Activated CD4-positive, alpha-beta T cell treated with anti-CD3 and anti-CD28 coated beads for 36 hours (primary cell): ENCODE data around the gene SIK3. TPM values are rescaled to one million over a fixed set of nuclear protein-coding genes. Genes with fewer than 3 reads are reported as not detected.
A peak's percentile ranks its signal among the peaks of the same experiment; 100 is the strongest.

Source experiments
- ATAC-seq: fragments of 200-7000 bp; cut with Tn5 transposase; one replicate; pipeline ENCODE4 v1.10.0; 2021; ENCODE audit warnings: mild to moderate bottlenecking, moderate library complexity
- CTCF ChIA-PET: fragments of 350-600 bp; sonication (Branson Sonifier 250); formaldehyde crosslinking; loops from one replicate; lab custom pipeline; 2021; ENCODE audit warnings: antibody characterized with exemption; lab: Charles Lee
- POLR2A ChIA-PET: fragments of 350-600 bp; sonication (Branson Sonifier 250); formaldehyde crosslinking; loops from one replicate; lab custom pipeline; 2021; ENCODE audit warnings: antibody characterized with exemption, inconsistent platforms; lab: Charles Lee
- DNase-seq: peaks from one replicate; pipeline ENCODE4 v3.0.0-alpha.2; 2020
- H3K27ac Mint-ChIP-seq: one replicate; pipeline ENCODE4 v1.8.0; 2021; ENCODE audit warnings: mixed read lengths
- H3K27me3 Mint-ChIP-seq: one replicate; pipeline ENCODE4 v1.8.0; 2021; ENCODE audit warnings: mixed read lengths
- H3K36me3 Mint-ChIP-seq: one replicate; pipeline ENCODE4 v1.8.0; 2021; ENCODE audit warnings: low read depth, mixed read lengths
- H3K4me1 Mint-ChIP-seq: one replicate; pipeline ENCODE4 v1.8.0; 2021; ENCODE audit warnings: mixed read lengths
- H3K4me3 Mint-ChIP-seq: one replicate; pipeline ENCODE4 v1.8.0; 2021; ENCODE audit warnings: mild to moderate bottlenecking, moderate library complexity, mixed read lengths
- H3K9me3 Mint-ChIP-seq: one replicate; pipeline ENCODE4 v1.8.0; 2021; ENCODE audit warnings: low read depth, mixed read lengths
- intact Hi-C, 2 experiments: fragments of 100-400 bp; cut with DNase I in 1 of 2; cut with micrococcal nuclease in 1 of 2; formaldehyde crosslinking; loops; one replicate each; pipeline versions ENCODE4 v1.14.2 to v1.15.1; 2022 to 2024; cut with DNase I, micrococcal nuclease
- total RNA-seq, 2 experiments: library from RNA; stranded (reverse); gene quantifications; one replicate each; pipeline ENCODE4 v1.2.3, GENCODE V29; 2021

SIK3 gene
- total RNA-seq, 2 experiments from 2014 or later = 23.6 to 25.3 TPM

- ChIA-PET POLR2A (no interaction called here), CTCF (interaction anchor here (1.4 kb wide), 1 partner anchor 30 kb away, joined by 4 read pairs; no protein-coding TSS in a partner anchor)
- intact Hi-C loops = no loop called here
- Mint-ChIP-seq H3K4me1 (peaks cover 80% of the 10 kb centered on the region), H3K4me3 (no peak overlapping the region), H3K27ac (no peak overlapping the region), H3K36me3 (peaks cover 9% of the 10 kb centered on the region), H3K9me3 (no peaks in the 10 kb centered on the region), H3K27me3 (no peaks in the 10 kb centered on the region)
- ATAC-seq (peak; percentile 24), DNase-seq (no peak)
These were observed 108.2 kb downstream of the SIK3 start for GRCh38 chr11:116990061-116990473.

- intact Hi-C loops = loop anchor here in 1 of 2 experiments (5.0 kb wide), 1 partner anchor 137 kb away; no protein-coding TSS in a partner anchor
- H3K9me3 Mint-ChIP-seq = no peaks in the 10 kb centered on the region
- peak overlapping the region; percentile 28 for H3K27ac Mint-ChIP-seq
These were observed 109.0 kb downstream of the SIK3 start for GRCh38 chr11:116989184-116989583.

GRCh38 chr11:116986521-116987105 lies 111.6 kb downstream of the SIK3 start:
- peaks cover 11% of the 10 kb centered on the region for H3K36me3 Mint-ChIP-seq

More at GRCh38 chr11:116989184-116989583, 109.0 kb downstream of the SIK3 start:
- ATAC-seq (no peak), DNase-seq (no peak)
- H3K36me3 Mint-ChIP-seq = peaks cover 9% of the 10 kb centered on the region
- H3K27me3 Mint-ChIP-seq = no peaks in the 10 kb centered on the region
- POLR2A ChIA-PET = interaction anchor here (0.7 kb wide), 1 partner anchor 101 kb away, joined by 7 read pairs; no protein-coding TSS in a partner anchor
- H3K4me3 Mint-ChIP-seq = no peak overlapping the region
- H3K4me1 Mint-ChIP-seq = peaks cover 81% of the 10 kb centered on the region
- CTCF ChIA-PET = interaction anchor here (1.4 kb wide), 1 partner anchor 31 kb away, joined by 4 read pairs; no protein-coding TSS in a partner anchor

GRCh38 chr11:116984589-116984988 lies 113.6 kb downstream of the SIK3 start:
- H3K4me1 Mint-ChIP-seq = peaks cover 76% of the 10 kb centered on the region
- ATAC-seq (no peak), DNase-seq (no peak)
- H3K36me3 Mint-ChIP-seq = peaks cover 11% of the 10 kb centered on the region
- intact Hi-C loops = no loop called here
- ChIA-PET CTCF (interaction anchor here (1.0 to 1.6 kb wide), 5 partner anchors 9 to 105 kb away, joined by 3 to 7 read pairs (median 5); no protein-coding TSS in a partner anchor), POLR2A (interaction anchor here (1.6 kb wide), 1 partner anchor 40 kb away, joined by 4 read pairs; no protein-coding TSS in a partner anchor)
- H3K27me3 Mint-ChIP-seq = no peaks in the 10 kb centered on the region
- no peak overlapping the region for H3K27ac Mint-ChIP-seq
- no peak overlapping the region for H3K4me3 Mint-ChIP-seq
- no peaks in the 10 kb centered on the region for H3K9me3 Mint-ChIP-seq

More at GRCh38 chr11:116986521-116987105, 111.6 kb downstream of the SIK3 start:
- Mint-ChIP-seq H3K9me3 (no peaks in the 10 kb centered on the region), H3K4me3 (peak overlapping the region; percentile 30), H3K4me1 (peaks cover 71% of the 10 kb centered on the region), H3K27me3 (no peaks in the 10 kb centered on the region), H3K27ac (peak overlapping the region; percentile 76)
- intact Hi-C loops = loop anchor here (1.0 to 5.0 kb wide), 15 partner anchors 16 to 244 kb away; partner anchors contain the start of gene SIK3 (in 1 of the 2)
- ChIA-PET POLR2A (interaction anchor here (0.5 to 1.5 kb wide), 15 partner anchors 16 to 136 kb away, joined by 3 to 14 read pairs (median 5); partner anchors contain the start of gene SIK3), CTCF (interaction anchor here (0.5 to 1.5 kb wide), 10 partner anchors 10 to 240 kb away, joined by 3 to 8 read pairs (median 3); no protein-coding TSS in a partner anchor)
- DNase-seq (peak; percentile 31), ATAC-seq (peak; percentile 82)

- Mint-ChIP-seq H3K4me1 (peaks cover 74% of the 10 kb centered on the region), H3K27ac (no peak overlapping the region), H3K4me3 (no peak overlapping the region), H3K9me3 (no peaks in the 10 kb centered on the region), H3K36me3 (peaks cover 10% of the 10 kb centered on the region), H3K27me3 (no peaks in the 10 kb centered on the region)
- intact Hi-C loops = no loop called here
- ChIA-PET CTCF (interaction anchor here (1.0 to 1.6 kb wide), 5 partner anchors 9 to 105 kb away, joined by 3 to 7 read pairs (median 5); no protein-coding TSS in a partner anchor), POLR2A (interaction anchor here (1.6 kb wide), 1 partner anchor 40 kb away, joined by 4 read pairs; no protein-coding TSS in a partner anchor)
- DNase-seq = no peak
- no peak for ATAC-seq
These were observed 114.0 kb downstream of the SIK3 start for GRCh38 chr11:116984186-116984585.

GRCh38 chr11:116981266-116981885 lies 116.9 kb downstream of the SIK3 start:
- CTCF ChIA-PET = interaction anchor here (0.8 kb wide), 1 partner anchor 52 kb away, joined by 3 read pairs; no protein-coding TSS in a partner anchor
- DNase-seq = no peak
- intact Hi-C loops = no loop called here
- Mint-ChIP-seq H3K9me3 (no peaks in the 10 kb centered on the region), H3K27me3 (no peaks in the 10 kb centered on the region), H3K4me3 (no peak overlapping the region), H3K27ac (peak overlapping the region; percentile 73), H3K4me1 (peaks cover 54% of the 10 kb centered on the region), H3K36me3 (peaks cover 3% of the 10 kb centered on the region)
- POLR2A ChIA-PET = no interaction called here
- no peak for ATAC-seq

GRCh38 chr11:116980136-116980793 lies 118.0 kb downstream of the SIK3 start:
- DNase-seq = no peak
- H3K36me3 Mint-ChIP-seq = peaks cover 5% of the 10 kb centered on the region
- no peaks in the 10 kb centered on the region for H3K9me3 Mint-ChIP-seq
- peaks cover 43% of the 10 kb centered on the region for H3K4me1 Mint-ChIP-seq
- H3K27me3 Mint-ChIP-seq = no peaks in the 10 kb centered on the region
- intact Hi-C loops = no loop called here
- POLR2A ChIA-PET = no interaction called here
- peak; percentile 54 for ATAC-seq
- CTCF ChIA-PET = interaction anchor here (0.6 to 1.1 kb wide), 2 partner anchors 12 to 23 kb away, joined by 3 read pairs; no protein-coding TSS in a partner anchor
- peak overlapping the region; percentile 53 for H3K27ac Mint-ChIP-seq
- H3K4me3 Mint-ChIP-seq = peak overlapping the region; percentile 36

GRCh38 chr11:116976941-116977570 lies 121.2 kb downstream of the SIK3 start:
- H3K27ac Mint-ChIP-seq = no peak overlapping the region
- ATAC-seq (no peak), DNase-seq (no peak)
- peaks cover 4% of the 10 kb centered on the region for H3K36me3 Mint-ChIP-seq
- ChIA-PET CTCF (interaction anchor here (0.9 to 1.4 kb wide), 3 partner anchors 10 to 46 kb away, joined by 3 read pairs; no protein-coding TSS in a partner anchor), POLR2A (no interaction called here)
- no peaks in the 10 kb centered on the region for H3K27me3 Mint-ChIP-seq
- no peak overlapping the region for H3K4me3 Mint-ChIP-seq
- no peaks in the 10 kb centered on the region for H3K9me3 Mint-ChIP-seq
- intact Hi-C loops = no loop called here
- peaks cover 36% of the 10 kb centered on the region for H3K4me1 Mint-ChIP-seq

- intact Hi-C loops = loop anchor here in 1 of 2 experiments (2.0 kb wide), 1 partner anchor 19 kb away; no protein-coding TSS in a partner anchor
- ChIA-PET POLR2A (no interaction called here), CTCF (no interaction called here)
- no peak overlapping the region for H3K27ac Mint-ChIP-seq
- no peak for ATAC-seq
- H3K36me3 Mint-ChIP-seq = peaks cover 4% of the 10 kb centered on the region
- H3K4me1 Mint-ChIP-seq = peaks cover 28% of the 10 kb centered on the region
- no peaks in the 10 kb centered on the region for H3K27me3 Mint-ChIP-seq
- H3K9me3 Mint-ChIP-seq = no peaks in the 10 kb centered on the region
- DNase-seq = no peak
- H3K4me3 Mint-ChIP-seq = no peak overlapping the region
These were observed 122.6 kb downstream of the SIK3 start for GRCh38 chr11:116975661-116976060.

- POLR2A ChIA-PET = no interaction called here
- Mint-ChIP-seq H3K4me3 (no peak overlapping the region), H3K36me3 (peaks cover 4% of the 10 kb centered on the region), H3K9me3 (no peaks in the 10 kb centered on the region), H3K4me1 (peaks cover 25% of the 10 kb centered on the region), H3K27me3 (no peaks in the 10 kb centered on the region), H3K27ac (no peak overlapping the region)
- CTCF ChIA-PET = interaction anchor here (1.1 to 1.8 kb wide), 4 partner anchors 13 to 133 kb away, joined by 3 to 5 read pairs (median 4); no protein-coding TSS in a partner anchor
- ATAC-seq (no peak), DNase-seq (no peak)
- intact Hi-C loops = no loop called here
These were observed 125.0 kb downstream of the SIK3 start for GRCh38 chr11:116973270-116973669.
